CD4-positive, alpha-beta T cell treated with Interferon alpha-2 for 1 hour (primary cell): ENCODE measurements around the gene HACD2.
A peak's percentile ranks its signal among the peaks of the same experiment; 100 is the strongest.
"Not testable (repeated sequence)": the region's sequence is repeated elsewhere in the genome, so short reads cannot be mapped to it uniquely, and the experiment has no call there.

Source experiments
- DNase-seq, 2 donors: peaks; one replicate each; pipeline ENCODE4 v3.0.0-alpha.2; 2020 to 2022

The HACD2 gene

DNA sequence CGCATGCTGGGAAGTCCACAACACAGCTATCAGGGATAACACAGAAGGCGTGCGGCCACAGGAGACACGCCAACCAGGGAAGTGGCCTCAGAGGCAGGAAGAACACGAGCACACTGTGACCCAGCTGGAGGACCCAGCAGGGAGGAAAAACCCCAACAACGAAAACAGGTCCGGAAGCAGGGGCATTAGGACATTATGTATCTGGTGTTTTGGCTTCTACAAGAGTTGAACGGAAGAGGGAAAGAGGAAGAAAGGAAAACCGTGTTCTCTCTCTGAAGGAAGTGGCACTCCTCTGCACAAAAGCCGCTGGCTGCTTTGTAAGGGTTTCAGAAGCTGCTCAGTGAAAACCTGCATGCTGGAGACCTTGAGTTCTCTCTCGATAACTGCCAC lies 61.8 kb downstream of the HACD2 start:
- DNase-seq, result no peak

GRCh38 chr3:123522320-123523022 lies 62.4 kb downstream of the HACD2 start:
- DNase-seq, result no peak

- DNase-seq, result no peak
Observed at GRCh38 chr3:123521179-123521969, 63.5 kb downstream of the HACD2 start.

DNA sequence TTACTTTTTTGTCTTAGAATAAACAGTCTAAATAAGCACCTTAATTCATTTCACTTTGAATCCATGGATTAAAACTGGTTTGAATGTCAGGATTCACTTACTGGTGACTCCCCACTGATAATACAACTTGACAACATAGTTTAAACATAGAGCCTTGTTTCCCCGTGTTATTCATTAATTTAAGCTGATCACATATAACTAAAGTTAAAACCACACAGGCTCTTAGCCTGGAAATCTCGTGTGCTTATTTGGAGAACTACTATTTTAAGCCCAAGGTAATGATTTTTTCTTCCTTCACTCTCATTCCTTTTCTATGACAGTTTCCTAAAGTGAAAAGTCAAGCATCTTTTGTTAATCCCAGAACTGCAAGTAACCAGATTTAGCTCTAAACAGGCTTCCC lies 64.2 kb downstream of the HACD2 start:
- no peak for DNase-seq

DNA sequence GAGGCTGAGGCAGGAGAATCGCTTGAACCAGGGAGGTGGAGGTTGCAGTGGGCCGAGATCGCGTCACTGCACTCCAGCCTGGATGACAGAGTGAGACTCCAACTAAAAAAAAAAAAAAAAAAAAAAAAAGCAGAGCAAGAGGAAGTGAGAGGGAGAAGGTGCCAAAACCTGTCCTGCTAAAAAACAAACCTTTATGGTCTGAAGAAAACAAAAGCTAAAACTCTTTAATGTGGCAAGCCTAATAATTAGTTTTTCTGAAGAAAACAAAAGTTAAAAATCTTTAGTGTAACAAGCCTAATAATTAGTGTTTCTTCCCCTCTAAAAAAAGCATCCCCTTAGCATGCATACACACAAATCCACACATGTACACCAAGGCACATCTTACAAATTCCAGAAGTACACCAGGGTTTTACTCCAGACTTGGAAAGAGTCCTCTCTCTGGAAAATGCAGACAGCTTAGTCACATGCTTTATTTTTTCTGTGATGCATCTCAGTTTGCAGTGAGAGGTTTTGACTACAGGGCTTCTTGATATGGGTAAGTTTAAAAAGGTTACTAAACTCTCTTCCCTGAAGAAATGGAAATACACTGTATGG lies 65.9 kb downstream of the HACD2 start:
- no peak for DNase-seq

- no peak for DNase-seq
Observed at GRCh38 chr3:123511726-123512125, 73.1 kb downstream of the HACD2 start.

GRCh38 chr3:123511084-123511483 lies 73.8 kb downstream of the HACD2 start:
- no peak for DNase-seq

- no peak for DNase-seq
Observed at GRCh38 chr3:123508178-123508577, 76.7 kb downstream of the HACD2 start.

DNA sequence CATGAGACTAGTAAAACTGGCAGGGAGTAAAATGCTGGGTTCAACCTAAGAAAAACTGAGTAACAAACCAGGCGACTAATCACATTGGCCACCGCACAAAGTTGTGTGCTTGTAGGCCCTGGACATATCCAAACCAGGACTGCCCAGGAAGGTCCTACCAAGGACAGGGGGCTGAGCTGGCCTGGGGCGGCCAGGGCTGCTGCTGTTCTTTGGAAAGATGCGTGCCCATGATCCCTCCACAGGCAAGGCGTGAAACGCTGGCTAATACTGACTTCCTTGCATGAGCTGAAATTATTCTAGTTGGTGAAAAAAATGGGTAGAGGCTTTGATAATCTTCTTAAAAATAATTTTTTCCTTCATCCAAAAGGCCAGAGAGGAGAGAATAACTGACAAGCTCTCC lies 79.0 kb downstream of the HACD2 start:
- DNase-seq, result no peak

- DNase-seq, result no peak
Observed at GRCh38 chr3:123503203-123503602, 81.7 kb downstream of the HACD2 start.

GRCh38 chr3:123499322-123499721 lies 85.5 kb downstream of the HACD2 start:
- DNase-seq, result no peak

DNA sequence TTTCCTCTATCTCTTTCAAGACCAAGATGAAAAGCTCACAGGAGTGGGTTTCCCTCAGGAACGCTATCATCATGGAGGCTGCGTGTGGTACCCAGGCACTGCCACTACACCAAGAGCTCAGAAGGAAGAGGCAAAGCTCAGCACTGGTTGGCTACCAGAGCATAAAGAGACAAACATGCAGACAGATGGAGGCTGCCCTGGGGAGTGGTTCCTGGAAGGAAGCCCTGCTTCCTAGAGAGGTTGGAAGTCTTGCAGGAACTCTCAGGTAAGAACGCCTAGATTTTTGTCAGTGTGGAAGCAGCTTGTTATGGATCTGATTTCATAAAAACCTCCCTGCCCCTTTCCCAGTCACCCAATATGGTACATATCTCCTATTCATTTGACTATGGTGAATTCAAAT lies 86.1 kb downstream of the HACD2 start:
- DNase-seq, result no peak

DNA sequence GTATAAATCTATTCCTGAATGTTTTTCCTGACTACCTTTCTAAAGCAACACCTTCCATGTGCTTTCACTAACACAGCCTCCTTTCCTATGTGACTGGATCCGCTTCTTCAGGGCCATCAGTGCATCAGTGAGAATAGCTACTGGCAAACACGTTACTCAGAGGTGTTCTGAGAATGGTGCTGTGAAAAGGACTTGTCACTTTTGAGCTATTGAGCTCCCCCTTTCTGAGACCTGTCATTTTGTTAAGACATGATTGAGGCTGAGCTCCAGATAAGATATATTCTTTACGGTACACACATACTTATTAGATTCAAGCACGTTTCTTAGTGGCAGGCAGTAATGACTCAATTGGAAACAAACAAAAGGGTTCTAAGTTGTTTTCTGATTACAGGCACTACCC lies 90.9 kb downstream of the HACD2 start:
- no peak for DNase-seq

- DNase-seq, result peak in 1 of 2 donors; percentile 36
Observed at GRCh38 chr3:123491966-123492587, 92.8 kb downstream of the HACD2 start.

DNA sequence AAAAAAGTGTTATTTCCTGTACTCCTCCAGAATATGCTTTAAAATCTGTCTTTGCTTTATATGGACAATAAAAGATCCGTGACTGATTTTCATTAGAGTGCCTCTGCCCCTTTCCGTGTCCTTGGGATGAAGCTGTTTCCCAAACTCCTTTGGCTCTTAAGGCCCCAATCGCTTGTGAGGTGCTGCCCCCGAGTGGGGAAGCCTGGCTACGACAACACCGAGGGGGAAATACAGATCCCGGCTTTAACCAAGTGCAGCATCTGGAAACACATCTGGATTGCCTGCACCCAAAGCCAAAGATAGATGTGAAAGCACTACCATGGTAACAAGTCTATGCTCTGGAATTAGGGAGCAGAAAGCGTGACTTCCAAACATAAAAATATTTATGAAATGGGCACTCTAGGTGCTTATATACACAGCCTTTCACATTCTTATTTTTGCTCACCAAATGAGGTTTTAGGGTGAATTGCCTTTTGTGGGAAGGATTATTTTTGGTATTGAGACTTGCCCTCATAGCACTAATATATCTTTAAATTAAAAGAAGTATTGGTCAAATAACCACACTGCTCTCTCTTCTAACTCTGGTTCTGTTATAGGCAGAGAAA lies 95.4 kb downstream of the HACD2 start:
- DNase-seq, result peak in 1 of 2 donors; percentile 41

DNA sequence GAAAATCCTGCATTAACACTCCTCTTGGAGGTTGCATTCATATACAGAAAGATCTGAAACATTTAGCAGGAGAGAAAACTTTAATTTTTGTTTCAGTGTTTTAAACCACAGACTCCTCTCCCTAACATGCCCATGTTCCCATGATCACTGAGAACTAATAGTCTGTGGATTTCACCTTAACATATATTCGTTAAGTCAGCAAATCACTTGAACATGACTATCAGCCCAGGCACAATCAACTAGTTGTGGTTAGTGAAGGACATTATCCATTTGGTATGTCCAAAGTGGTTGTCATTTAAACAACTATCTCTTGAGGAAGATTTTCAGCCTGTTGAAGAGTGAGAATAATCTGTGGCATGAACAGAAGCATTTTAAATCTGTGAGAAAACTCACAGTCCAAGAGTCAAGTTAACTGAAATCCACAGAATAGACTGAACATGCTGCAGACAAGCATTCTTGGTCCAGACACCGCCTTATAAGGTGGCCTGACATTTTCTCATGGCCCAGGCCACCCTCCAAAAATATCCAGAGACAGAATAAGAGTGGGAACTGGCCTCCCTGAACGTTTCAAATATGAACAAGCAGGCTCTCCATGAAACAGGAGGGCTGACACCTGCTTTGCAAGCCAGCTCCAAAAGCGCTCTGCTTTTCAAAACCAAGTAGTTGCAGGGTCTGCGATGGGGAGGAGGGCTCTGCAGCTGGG lies 96.1 kb downstream of the HACD2 start:
- no peak for DNase-seq

- not testable (repeated sequence) for DNase-seq
Observed at GRCh38 chr3:123487063-123487462, 97.8 kb downstream of the HACD2 start.

DNA sequence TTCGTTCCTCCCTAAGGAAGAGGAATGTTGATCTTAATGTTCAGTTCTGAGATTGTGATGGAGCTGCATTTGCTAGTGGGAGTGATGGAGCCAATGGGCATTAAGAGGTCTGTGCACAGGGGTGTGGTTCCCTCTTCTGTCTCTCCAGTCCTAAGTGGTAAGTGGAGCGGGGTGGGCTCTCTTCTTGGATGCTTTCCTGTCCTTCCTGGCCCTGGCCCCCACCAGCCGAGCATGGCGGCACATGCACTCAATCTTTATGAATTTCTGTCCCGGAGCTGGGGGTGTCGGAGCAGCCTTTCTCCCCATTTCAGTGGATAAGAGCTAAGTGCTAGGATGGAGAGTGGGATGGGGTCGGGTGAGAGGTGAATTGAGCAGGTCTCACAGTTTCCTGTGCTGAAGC lies 98.4 kb downstream of the HACD2 start:
- no peak for DNase-seq

- no peak for DNase-seq
Observed at GRCh38 chr3:123485551-123485950, 99.3 kb downstream of the HACD2 start.

- no peak for DNase-seq
Observed at GRCh38 chr3:123483146-123483545, 101.7 kb downstream of the HACD2 start.

DNA sequence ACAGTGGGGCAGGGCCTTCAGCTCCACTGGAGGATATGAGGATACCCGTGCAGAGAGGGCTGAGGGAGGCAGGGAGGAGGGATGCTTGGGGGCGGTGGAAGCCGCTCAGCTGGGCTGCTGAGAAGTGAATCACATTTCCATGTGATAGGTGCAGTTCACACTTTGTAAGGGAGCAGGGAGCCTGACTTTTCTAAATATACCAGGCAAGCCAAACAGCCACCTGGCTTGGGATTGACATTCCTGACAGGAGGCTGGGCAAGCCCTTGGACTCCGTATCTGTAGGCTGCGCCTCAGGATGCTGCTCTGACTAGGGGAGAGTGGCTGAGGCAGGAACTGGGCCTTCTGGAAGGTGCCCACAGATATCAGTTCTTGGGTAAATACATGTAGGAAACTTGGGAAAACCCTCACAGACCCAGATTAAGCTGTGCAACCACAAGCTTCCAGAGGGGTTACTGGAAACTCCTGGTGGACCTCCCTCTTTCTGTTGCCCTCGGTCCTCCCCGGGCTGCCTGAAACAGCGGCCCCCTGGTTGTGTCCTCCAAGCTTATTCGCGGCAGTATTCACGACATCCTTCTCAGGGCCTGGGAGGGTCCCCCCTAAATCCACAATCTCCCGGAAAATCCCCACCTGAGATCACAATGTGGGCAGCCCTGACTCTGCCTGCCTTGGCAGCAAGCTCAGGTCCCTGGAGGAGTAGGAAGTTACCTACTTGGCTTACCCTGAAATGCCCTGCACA lies 103.0 kb downstream of the HACD2 start:
- no peak for DNase-seq

GRCh38 chr3:123481071-123481470 lies 103.8 kb downstream of the HACD2 start:
- no peak for DNase-seq
